ENCODE results near the gene TRPM2. TPM values are rescaled to one million over a fixed set of nuclear protein-coding genes. Genes with fewer than 3 reads are reported as not detected.

Gene TRPM2
- total RNA-seq, 1 experiment from 2014 or later, result not detected

- CTCF ChIA-PET, result no interaction called here
- no peaks in the 10 kb centered on the region for H3K9me3 ChIP-seq (ENCODE audit: insufficient read depth, low read depth)
- no peaks in the 10 kb centered on the region for H3K27me3 ChIP-seq (ENCODE audit: insufficient read depth, low read depth)
- no peaks in the 10 kb centered on the region for H3K79me2 ChIP-seq (ENCODE audit: low read depth)
- intact Hi-C loops (cut with micrococcal nuclease; ENCODE audit: unreplicated experiment), result no loop called here
- no peaks in the 10 kb centered on the region for H3K9me2 ChIP-seq (ENCODE audit: insufficient read depth)
- POLR2A ChIA-PET (ENCODE audit: unreplicated experiment), result no interaction called here
- TF ChIP-seq EZH2 (IDR thresholded peaks at IDR 0.05; ENCODE audit: low read depth) (no peak), CTCF (conservative IDR thresholded peaks at IDR 0.05) (no peak)
- no peak overlapping the region for H3K4me2 ChIP-seq
- no peak for DNase-seq
- H3K27ac ChIP-seq, result no peak overlapping the region
- BruUV-seq (replicated peaks), result no TSS peak
- H3F3A ChIP-seq (ENCODE audit: insufficient read depth, low read depth), result no peaks in the 10 kb centered on the region
- H3K36me3 ChIP-seq (ENCODE audit: low read depth), result no peaks in the 10 kb centered on the region
- H2AFZ ChIP-seq, result no peak overlapping the region
- H3K4me1 ChIP-seq (replicated peaks; ENCODE audit: insufficient read depth), result no peaks in the 10 kb centered on the region
- H3K4me3 ChIP-seq, result no peak overlapping the region
- H4K20me1 ChIP-seq (ENCODE audit: insufficient read depth), result no peaks in the 10 kb centered on the region
These were observed 39.3 kb upstream of the TRPM2 start for GRCh38 chr21:44314128-44314527.

GRCh38 chr21:44314561-44314960 lies 38.9 kb upstream of the TRPM2 start:
- no peaks in the 10 kb centered on the region for H3F3A ChIP-seq (ENCODE audit: insufficient read depth, low read depth)
- H3K79me2 ChIP-seq (ENCODE audit: low read depth), result no peaks in the 10 kb centered on the region
- ChIA-PET CTCF (no interaction called here), POLR2A (ENCODE audit: unreplicated experiment) (no interaction called here)
- H2AFZ ChIP-seq, result no peak overlapping the region
- H4K20me1 ChIP-seq (ENCODE audit: insufficient read depth), result no peaks in the 10 kb centered on the region
- no peak for TF ChIP-seq CTCF (conservative IDR thresholded peaks at IDR 0.05)
- no peaks in the 10 kb centered on the region for H3K9me2 ChIP-seq (ENCODE audit: insufficient read depth)
- no peak for DNase-seq
- H3K36me3 ChIP-seq (ENCODE audit: low read depth), result no peaks in the 10 kb centered on the region
- no TSS peak for BruUV-seq (replicated peaks)
- H3K4me1 ChIP-seq (replicated peaks; ENCODE audit: insufficient read depth), result no peaks in the 10 kb centered on the region
- no peak overlapping the region for H3K4me2 ChIP-seq
- intact Hi-C loops (cut with micrococcal nuclease; ENCODE audit: unreplicated experiment), result no loop called here
- no peak overlapping the region for H3K4me3 ChIP-seq
- no peaks in the 10 kb centered on the region for H3K9me3 ChIP-seq (ENCODE audit: insufficient read depth, low read depth)
- no peak overlapping the region for H3K27ac ChIP-seq
- no peaks in the 10 kb centered on the region for H3K27me3 ChIP-seq (ENCODE audit: insufficient read depth, low read depth)

- Histone ChIP-seq H4K20me1 (ENCODE audit: insufficient read depth) (no peaks in the 10 kb centered on the region), H3K27ac (no peak overlapping the region), H3K4me3 (no peak overlapping the region), H3K36me3 (ENCODE audit: low read depth) (no peaks in the 10 kb centered on the region), H2AFZ (no peak overlapping the region), H3K4me2 (no peak overlapping the region), H3K9me2 (ENCODE audit: insufficient read depth) (no peaks in the 10 kb centered on the region), H3K79me2 (ENCODE audit: low read depth) (no peaks in the 10 kb centered on the region), H3F3A (ENCODE audit: insufficient read depth, low read depth) (no peaks in the 10 kb centered on the region), H3K4me1 (replicated peaks; ENCODE audit: insufficient read depth) (no peaks in the 10 kb centered on the region), H3K9me3 (ENCODE audit: insufficient read depth, low read depth) (no peaks in the 10 kb centered on the region), H3K27me3 (ENCODE audit: insufficient read depth, low read depth) (no peaks in the 10 kb centered on the region)
- no TSS peak for BruUV-seq (replicated peaks)
- TF ChIP-seq CTCF (conservative IDR thresholded peaks at IDR 0.05), result no peak
- no peak for TF ChIP-seq EZH2 (IDR thresholded peaks at IDR 0.05; ENCODE audit: low read depth)
- POLR2A ChIA-PET (ENCODE audit: unreplicated experiment), result no interaction called here
- CTCF ChIA-PET, result no interaction called here
- intact Hi-C loops (cut with micrococcal nuclease; ENCODE audit: unreplicated experiment), result no loop called here
- DNase-seq, result no peak
These were observed 37.7 kb upstream of the TRPM2 start for GRCh38 chr21:44315691-44316203.
